EH (cell line): Measurements from ENCODE around the gene MAN2A2.
"Not testable (repeated sequence)": the region's sequence is repeated elsewhere in the genome, so short reads cannot be mapped to it uniquely, and the experiment has no call there.

Experiments used
- DNase-seq: peaks from one replicate; pipeline ENCODE4 v3.0.0-alpha.2; 2015; ENCODE audit warnings: low read depth

The MAN2A2 gene

GRCh38 chr15:90883976-90884718, 19.0 kb upstream of the MAN2A2 start, which contains the start of gene FES:
Gene FES (plus strand): TSS chr15:90884504. CDS start chr15:90885046, 542 bp downstream.
- DNase-seq = peak; percentile 72

GRCh38 chr15:90884719-90885431, 18.2 kb upstream of the MAN2A2 start:
- DNase-seq = peak; percentile 4

GRCh38 chr15:90885432-90886290, 17.4 kb upstream of the MAN2A2 start:
- DNase-seq = peak; percentile 65

DNA sequence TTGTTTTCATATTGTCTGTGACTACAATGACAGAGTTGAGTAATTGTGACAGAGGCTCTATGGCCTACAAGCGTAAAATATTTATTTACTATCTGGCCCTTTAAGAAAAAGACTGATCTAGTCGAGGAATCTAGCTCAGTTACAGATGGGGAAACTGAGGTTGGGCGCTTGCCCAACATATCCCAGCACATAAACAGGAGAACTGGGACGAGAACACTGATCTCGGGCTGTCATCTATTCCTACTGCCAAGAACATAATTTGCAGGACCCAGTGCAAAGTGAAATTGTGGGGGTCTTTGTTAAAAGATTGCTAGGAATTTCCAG, 16.8 kb upstream of the MAN2A2 start:
- no peak for DNase-seq

DNA sequence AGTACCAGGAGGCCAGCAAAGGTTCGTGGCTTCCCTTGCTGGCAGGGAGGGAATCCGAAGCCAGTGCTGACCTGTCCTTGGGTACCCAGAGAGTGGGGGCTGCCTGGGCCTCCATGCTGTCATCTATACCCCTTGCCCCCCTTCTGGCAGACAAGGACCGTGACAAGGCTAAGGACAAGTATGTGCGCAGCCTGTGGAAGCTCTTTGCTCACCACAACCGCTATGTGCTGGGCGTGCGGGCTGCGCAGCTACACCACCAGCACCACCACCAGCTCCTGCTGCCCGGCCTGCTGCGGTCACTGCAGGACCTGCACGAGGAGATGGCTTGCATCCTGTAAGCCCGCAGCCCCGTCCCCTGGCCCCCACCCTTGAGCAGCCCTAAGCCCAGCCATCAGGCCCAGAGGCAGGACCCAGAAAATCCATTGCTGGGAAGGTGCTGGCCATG, 16.0 kb upstream of the MAN2A2 start:
- no peak for DNase-seq

DNA sequence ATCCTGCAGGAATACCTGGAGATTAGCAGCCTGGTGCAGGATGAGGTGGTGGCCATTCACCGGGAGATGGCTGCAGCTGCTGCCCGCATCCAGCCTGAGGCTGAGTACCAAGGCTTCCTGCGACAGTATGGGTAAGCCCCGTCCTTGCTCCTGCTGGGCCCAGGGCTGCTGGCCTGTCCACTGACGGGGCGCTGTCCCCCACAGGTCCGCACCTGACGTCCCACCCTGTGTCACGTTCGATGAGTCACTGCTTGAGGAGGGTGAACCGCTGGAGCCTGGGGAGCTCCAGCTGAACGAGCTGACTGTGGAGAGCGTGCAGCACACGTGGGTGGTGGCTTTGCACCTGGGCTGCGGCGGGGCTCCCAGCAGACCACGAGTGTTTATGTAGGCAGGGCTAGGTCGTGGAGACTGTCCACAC, 13.8 kb upstream of the MAN2A2 start:
- DNase-seq = no peak

DNA sequence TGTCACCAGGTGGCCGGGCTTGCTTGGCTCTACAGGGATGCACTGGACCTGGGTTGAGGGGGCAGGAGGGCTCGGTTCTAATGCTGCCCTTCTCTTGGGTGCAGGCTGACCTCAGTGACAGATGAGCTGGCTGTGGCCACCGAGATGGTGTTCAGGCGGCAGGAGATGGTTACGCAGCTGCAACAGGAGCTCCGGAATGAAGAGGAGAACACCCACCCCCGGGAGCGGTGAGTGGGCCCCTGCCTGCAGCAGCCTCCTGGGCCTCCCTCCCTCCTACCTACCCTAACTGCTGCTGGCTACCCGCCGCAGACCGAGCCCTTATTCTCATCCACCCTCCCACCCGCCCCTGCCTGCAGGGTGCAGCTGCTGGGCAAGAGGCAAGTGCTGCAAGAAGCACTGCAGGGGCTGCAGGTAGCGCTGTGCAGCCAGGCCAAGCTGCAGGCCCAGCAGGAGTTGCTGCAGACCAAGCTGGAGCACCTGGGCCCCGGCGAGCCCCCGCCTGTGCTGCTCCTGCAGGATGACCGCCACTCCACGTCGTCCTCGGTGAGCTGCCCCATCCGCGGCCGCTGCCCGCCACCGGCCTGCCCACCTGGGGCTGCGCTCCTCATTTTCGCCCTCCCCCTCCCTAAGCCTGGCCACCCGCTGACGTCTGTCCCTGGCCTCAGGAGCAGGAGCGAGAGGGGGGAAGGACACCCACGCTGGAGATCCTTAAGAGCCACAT, 13.2 kb upstream of the MAN2A2 start:
- DNase-seq = no peak

DNA sequence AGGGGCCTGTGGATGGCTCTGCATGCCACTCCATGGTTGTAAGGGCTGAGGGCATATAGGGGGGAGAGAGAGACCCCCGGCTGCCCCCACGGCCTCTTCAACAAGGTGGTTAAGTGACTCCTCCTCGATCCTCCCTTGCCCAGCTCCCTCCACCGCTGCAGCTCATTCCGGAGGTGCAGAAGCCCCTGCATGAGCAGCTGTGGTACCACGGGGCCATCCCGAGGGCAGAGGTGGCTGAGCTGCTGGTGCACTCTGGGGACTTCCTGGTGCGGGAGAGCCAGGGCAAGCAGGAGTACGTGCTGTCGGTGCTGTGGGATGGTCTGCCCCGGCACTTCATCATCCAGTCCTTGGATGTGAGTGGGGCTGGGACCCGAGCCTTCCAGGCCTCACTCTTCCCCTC, 12.3 kb upstream of the MAN2A2 start:
- DNase-seq = no peak

GRCh38 chr15:90891346-90891949, 11.7 kb upstream of the MAN2A2 start:
- DNase-seq = no peak

DNA sequence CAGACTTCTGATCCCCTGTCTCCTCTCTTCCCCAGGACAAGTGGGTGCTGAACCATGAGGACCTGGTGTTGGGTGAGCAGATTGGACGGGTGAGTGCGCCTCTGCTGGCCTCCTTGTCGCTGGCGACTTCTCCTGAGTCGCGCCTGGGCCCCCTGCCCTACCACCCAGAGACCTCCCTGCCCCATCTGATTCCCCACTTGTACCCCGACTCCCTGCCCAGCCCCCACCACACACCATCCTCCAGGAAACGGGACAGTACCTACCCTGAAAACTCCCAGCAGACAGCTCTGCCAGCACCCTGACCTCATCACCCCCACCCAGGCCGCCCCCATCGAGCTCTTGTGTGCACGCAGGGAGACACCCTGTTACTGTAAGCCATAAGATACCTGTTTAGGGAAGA, 11.1 kb upstream of the MAN2A2 start:
- DNase-seq = no peak

DNA sequence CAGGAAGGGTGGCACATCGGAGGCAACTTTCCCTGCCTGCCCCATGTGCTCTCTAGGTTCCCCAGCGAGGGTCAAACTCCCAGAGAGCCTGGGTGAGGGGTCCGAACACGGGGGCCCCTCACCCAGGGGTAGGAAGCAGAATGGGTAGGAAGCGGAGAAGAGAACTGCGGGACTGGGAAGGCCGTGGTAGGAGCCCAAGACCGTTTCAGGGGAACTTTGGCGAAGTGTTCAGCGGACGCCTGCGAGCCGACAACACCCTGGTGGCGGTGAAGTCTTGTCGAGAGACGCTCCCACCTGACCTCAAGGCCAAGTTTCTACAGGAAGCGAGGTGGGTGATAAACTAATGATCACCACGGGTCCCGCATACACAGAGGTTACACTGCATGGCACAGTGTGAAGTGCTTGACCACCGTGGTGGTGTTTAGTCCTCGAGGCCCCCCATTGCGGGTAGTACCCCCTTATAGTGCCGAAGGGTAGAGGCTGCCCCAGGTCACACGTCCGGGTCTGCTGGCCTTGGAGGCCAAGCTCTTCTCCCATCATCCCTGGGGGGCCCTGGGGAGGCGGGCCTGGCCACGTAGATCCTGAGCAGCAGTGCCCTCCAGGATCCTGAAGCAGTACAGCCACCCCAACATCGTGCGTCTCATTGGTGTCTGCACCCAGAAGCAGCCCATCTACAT, 10.5 kb upstream of the MAN2A2 start:
- no peak for DNase-seq

GRCh38 chr15:90893175-90894090, 9.7 kb upstream of the MAN2A2 start:
- no peak for DNase-seq

DNA sequence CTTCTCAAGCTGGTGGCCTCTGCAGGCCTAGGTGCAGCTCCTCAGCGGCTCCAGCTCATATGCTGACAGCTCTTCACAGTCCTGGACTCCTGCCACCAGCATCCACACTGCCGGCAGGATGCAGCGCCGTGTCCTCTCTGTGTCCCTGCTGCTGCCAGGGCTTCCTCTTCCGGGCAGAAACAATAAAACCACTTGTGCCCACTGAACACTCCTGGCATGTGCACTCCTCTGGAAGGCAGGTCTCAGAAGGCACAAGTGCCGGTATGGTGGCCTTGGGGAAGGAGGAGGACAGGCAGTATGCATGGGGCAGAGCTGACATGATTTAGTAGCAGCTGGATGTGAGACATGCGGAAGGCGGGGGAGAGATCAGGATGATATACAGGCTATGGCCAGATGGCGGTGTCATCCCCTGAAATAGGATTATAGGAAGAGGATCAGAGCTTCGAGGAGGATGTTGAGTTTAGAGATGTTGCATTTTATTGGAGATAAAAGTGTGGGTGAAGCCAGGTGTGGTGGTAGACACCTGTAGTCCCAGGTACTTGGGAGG, 7.5 kb upstream of the MAN2A2 start:
- DNase-seq = peak; percentile 20

- DNase-seq = not testable (repeated sequence)
Observed at GRCh38 chr15:90897131-90897655, 5.9 kb upstream of the MAN2A2 start.

- peak; percentile 11 for DNase-seq
Observed at GRCh38 chr15:90901175-90902039, 1.7 kb upstream of the MAN2A2 start.

DNA sequence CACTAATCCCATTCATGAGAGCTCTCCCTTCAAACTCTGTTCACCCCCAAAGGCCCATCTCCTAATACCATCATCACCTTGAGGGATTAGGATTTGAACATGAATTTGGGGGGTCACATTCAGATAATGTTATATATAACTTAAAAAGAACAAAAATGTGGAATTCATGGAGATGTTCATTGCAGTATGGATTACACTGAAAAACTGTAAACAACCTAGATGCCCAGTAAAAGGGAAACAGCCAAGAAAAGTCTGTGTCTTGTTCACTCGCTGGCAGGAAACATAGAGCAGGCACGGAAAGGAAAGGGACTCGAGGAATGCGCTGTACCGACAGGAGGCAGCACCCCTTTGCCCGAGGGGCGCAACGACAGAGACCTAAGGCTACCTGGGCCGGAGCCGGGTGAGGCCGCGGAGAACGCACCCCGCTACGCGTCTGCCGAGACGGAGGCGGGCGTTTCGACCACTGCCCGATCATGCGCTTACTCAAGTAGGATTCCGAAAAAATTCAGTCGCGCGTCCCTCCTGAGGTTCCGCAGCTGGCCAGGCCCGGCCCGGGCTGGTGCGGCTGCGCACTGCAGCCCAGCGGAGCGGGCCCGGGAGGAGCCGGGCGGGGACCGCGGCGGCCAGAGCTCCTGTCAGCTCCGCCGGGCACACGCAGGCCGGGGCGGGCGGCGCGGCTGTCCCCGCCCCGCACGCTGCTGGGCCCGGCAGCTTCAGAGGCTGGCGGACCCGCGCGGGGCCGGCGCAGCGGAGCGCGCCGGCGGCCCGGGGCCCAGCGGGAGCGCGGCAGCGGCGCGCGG, 862 bp upstream of the MAN2A2 start:
- peak; percentile 87 for DNase-seq

GRCh38 chr15:90903733-90904536, 833 bp downstream of the MAN2A2 start:
- peak; percentile 11 for DNase-seq
